NCI-H460 (cell line): ENCODE measurements around the gene QSOX2. TPM values are rescaled to one million over a fixed set of nuclear protein-coding genes. Genes with fewer than 3 reads are reported as not detected.
"Not testable (repeated sequence)": the region's sequence is repeated elsewhere in the genome, so short reads cannot be mapped to it uniquely, and the experiment has no call there.

Experiments used
- DNase-seq: peaks from one replicate; pipeline ENCODE4 v3.0.0-alpha.2; 2016; ENCODE audit warnings: low read depth; ENCODE audit errors: extremely low read depth
- total RNA-seq: library from RNA; depleted of rRNA; stranded (reverse); fragments of >200 nt; shearing (Covaris generic); gene quantifications from 2 replicates; pipeline ENCODE4 v1.2.3, GENCODE V29; 2014

Gene QSOX2
- total RNA-seq, 1 experiment from 2014 or later, result 26.3 TPM

- DNase-seq, result no peak
These were observed 4.7 kb downstream of the QSOX2 start for GRCh38 chr9:136240941-136241340.

GRCh38 chr9:136239983-136240330, 5.7 kb downstream of the QSOX2 start:
- no peak for DNase-seq

- DNase-seq, result no peak
These were observed 6.3 kb downstream of the QSOX2 start for GRCh38 chr9:136239135-136239982.

DNA sequence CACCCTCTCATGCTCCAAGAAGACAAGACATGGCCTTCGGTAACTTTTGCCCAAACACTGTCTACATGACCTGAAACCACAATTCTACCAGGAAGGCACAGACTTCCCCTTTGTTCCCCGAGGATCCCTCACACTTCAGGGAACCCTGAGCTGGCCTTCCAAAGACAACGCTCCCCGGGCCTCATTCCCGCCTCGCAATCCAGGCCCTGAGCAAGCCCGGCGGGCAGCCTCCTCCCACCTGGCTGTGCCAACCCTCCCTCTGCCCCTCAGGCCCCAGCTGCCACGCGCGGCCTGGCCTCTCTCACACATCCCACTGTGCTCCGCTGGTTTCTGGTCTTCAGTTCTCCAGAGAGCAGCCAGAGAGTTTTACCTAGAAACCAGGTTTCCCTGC, 7.3 kb downstream of the QSOX2 start:
- DNase-seq, result no peak

DNA sequence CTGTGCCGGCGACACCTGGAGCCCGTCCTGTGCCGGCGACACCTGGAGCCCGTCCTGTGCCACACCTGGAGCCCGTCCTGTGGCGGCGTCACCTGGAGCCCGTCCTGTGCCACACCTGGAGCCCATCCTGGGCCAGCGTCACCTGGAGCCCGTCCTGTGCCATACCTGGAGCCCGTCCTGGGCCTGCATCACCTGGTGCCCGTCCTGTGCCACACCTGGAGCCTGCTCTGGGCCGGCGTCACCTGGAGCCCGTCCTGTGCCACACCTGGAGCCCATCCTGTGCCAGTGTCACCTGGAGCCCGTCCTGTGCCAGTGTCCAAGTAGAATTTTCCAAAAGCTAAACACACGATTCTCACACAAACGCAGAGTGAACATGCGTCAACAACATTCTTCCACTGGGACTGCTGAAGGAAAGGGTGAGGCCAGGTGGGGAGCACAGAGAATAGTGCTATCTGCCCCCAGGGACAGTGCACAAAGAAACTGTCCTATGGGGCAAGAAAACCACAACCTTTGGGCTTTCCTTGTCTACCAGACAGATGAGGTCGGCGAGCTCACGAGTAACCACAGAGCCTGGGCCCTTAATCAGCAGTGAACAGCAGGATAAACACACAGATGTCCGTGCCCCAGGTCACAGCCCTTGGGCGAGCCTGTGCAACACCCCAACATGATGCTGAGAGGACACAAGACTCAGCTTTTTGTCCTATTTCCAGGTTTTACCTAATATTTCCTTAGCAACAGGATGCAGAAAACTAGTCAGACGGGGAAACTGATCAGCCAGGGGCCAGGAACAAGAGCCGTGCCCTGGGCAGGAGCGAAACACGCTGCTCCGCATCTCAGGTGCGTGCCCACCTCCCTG, 7.9 kb downstream of the QSOX2 start:
- no peak for DNase-seq

DNA sequence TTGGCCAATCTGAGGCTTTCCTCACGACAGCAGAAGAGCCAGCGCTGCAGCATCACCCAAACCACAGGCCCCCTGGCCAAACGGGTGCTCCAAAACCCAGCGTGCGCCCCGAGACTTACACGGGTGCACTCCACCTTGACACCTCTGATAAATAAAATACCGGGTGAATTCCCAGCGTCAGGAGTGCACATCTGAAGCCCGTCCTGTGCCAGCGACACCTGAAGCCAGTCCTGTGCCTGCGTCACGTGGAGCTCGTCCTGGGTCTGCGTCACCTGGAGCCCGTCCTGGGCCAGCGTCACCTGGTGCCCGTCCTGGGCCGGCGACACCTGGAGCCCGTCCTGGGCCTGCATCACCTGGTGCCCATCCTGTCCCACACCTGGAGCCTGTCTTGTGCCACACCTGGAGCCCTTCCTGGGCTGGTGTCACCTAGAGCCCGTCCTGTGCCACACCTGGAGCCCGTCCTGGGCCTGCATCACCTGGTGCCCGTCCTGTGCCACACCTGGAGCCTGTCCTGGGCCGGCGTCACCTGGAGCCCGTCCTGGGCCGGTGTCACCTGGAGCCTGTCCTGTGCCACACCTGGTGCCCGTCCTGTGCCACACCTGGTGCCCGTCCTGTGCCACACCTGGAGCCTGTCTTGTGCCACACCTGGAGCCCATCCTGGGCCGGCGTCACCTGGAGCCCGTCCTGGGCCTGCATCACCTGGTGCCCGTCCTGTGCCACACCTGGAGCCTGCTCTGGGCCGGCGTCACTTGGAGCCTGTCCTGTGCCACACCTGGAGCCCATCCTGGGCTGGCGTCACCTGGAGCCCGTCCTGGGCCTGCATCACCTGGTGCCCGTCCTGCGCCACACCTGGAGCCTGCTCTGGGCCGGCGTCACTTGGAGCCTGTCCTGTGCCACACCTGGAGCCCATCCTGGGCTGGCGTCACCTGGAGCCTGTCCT, 8.9 kb downstream of the QSOX2 start:
- not testable (repeated sequence) for DNase-seq

DNA sequence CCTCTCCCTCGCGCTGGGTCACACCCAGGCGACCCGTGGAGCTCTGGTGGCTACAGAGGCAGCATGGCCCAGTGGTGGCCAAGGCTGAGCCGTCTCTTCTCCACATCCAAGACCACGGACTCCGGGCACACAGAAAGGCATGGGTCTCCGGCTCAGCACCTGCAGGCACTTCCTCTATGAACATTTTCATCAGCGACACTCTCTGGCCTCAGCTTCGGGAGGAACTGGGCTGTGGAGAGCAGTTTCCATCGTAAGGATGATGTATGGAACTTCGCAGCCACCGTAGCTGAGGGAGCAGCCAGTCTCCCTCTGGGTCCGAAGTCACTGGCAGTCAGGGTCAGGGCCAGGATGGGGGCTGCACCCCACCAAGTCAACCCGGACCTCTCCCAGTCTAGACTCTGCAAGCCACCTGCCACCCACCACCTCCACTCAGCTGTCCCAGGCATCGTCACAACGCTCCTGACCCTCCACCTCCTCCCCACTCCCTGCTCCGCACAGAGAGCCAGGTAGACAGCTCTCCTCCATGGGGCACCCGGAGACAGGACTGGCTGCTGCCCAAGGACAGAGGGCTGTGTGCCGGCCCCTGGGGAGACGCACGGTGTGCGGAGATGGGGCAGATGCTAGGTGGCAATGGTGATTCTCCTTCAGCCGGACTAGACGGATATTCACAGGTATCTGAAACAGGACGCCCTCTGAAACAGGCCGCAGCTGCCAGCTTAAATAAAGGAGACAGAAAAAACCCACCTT, 9.7 kb downstream of the QSOX2 start:
- DNase-seq, result no peak

- DNase-seq, result no peak
These were observed 10.4 kb downstream of the QSOX2 start for GRCh38 chr9:136235171-136235570.

GRCh38 chr9:136234597-136234996, 11.0 kb downstream of the QSOX2 start:
- no peak for DNase-seq

- no peak for DNase-seq
These were observed 11.7 kb downstream of the QSOX2 start for GRCh38 chr9:136233868-136234267.

DNA sequence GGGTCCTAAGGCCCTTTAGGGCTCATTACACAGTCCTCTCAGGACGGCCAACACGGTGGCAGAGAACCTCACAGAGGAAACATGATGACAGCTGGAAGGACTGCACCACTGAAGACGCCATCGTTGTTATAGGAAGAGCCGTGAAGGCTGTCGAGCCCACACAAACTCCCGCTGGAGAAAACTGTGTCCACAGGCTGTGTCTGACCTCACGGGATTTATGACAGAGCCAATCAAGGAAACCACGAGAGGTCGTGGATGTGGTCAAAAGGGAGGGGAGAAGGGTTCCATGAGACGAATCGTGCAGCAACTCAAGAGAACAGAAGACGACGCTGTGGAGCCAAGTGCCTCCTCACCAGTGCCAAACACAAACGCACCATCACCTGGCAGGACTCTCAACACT, 12.2 kb downstream of the QSOX2 start:
- no peak for DNase-seq

DNA sequence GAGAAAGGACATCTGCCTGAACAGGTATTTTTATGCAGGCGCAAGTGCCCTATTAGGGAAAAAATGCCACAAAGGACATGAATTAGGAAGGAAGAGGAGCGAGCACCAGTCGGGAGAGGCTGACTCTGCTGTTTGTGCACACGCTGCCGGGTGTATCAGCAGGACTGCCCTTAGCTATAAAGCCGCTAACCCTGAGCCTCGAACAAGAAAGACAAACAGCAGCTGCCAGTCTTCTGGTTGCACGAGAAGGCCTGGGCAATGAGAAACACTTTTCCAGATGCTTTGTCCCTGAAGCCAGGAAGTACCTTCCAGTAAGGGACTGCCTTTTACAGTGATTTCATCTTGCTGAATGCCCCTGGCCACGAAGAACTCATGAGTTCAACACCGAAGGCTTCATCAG, 12.6 kb downstream of the QSOX2 start:
- no peak for DNase-seq

DNA sequence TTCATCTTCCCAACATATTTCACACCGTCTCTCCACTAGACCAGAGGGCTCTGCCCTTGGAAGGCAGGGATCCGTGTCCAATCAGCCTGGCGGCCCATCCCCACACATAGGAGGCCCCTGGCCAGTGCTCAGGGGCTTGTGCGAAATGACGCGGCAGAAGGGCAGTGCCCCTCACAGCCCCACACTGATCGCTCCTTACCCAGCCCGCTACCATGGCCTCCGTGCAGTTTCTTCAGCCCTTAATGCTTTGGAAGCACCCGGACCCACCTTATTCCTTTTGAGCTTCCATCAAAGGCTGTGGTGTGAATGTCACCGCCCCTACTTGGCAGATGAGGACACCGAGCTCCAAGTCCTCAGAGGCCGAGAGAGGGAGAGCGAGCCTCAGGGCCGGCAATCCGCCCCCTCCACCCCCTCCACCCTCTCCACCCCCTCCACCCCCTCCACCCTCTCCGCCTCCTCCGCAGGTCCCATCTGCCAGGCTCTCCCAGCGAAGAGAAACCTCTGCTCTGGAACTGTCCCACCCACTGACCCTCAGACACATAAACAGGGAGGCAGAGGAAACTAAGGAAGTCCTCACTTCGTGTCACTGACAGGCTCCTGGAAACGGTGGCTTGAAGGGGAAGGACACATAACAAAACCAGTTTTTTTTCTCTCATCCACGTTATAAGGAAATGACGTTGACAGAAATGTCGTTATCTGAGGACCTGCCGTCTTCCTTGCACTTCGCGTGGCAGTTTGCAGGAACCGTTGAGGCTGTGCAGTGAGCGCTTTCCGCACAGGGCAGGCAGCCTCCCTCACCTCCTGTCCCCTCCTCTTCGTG, 13.9 kb downstream of the QSOX2 start:
- DNase-seq, result no peak

GRCh38 chr9:136230773-136231172, 14.8 kb downstream of the QSOX2 start:
- DNase-seq, result no peak

DNA sequence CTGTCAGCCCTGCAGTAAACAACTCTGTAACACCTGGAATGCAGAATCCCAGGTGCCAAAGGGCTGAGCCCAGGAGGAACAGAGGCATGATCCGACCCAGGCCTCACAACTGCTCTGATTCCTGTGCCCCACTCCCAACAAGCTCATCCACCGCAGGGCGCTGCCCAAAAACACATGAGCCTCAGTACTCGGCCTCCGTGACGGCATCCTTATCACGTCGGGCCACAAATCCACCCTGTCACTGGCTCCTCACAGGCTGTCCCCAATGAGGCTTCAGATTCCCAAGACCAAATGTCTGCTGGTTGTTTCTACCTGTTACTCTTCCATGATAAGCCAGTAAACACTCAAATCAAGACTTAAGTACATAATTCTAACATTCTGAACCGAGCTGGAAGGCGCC, 15.2 kb downstream of the QSOX2 start:
- DNase-seq, result no peak

DNA sequence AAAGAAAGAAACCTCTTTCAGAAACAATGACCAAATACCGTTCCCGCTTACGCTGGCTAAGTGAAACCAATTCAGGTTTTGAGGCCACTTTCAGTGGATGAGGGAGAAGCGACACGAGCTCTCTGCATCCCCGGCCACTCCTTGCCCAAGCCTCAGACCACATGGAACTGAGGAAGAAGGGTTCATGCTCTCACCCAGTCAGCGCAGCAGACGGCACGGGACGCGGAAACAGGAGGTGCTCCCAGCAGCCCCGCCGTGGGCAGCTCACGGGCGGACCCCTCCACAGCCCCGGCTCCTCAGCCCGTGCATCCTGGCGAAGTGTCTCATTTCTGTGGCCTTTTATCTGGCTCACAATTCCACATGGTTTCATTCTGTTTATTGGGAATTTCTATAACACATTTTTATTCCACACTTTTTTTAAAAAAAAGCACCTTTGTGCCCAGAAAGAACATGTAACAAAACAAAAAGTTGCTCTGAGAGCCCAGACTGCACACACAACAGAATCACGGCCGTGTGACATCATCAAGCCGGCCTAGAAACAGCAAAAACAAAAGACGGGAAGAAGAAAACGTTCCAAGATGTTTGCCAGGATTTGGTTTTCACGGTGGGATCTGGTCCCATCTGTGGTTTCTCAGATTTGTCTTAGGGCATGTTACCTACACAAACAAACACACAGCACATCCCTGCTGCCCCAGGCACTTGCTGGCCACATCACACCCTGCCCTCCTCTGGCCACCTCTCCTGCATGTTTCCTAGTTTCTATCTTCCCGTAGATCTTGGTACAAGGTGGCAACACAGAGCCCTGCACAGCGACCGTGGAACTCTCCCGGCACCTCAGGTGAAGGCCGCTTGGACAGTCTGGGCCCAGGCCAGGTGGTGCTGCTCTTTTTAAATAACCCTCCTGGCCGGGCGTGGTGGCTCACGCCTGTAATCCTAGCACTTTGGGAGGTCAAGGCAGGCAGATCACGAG, 16.2 kb downstream of the QSOX2 start:
- no peak for DNase-seq

DNA sequence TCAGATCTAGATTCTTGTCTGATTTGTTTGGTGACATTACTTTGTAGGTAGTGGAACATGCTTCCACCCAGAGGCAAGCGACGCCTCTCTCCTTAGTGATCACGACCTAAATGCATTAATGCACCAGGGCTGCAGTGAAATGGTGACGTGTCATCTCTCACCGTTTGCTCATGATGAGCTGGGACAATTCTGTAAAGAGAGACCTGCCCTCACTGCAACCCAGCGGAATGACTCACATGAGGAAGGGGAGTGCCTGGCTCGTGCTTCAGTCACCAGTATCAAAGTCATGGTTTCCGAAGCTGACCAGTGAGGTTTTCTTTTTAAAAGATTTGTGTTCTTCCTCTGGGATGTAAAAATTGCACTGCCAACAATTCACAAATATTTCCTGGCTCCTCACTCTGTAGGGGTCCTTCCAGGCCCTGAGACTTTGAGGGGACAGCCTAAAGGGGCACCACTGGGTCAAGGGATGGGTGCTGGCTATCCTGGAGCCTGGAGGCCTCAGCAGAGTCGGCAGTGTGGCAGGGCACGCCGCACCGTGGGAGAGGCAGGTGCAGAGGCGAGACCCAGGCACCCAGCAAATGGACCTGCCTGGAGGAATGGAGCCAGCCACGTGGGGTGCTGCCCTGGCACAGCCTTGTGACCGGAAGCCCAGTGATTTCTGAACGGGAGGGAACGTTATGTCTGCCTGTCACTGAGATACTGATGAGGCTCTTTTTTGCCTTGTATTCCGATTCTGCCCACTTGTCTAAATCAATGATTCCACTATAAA, 17.3 kb downstream of the QSOX2 start:
- peak; percentile 50 for DNase-seq
